Karpas-422 (cell line): ENCODE data around the gene RABGAP1L. TPM values are rescaled to one million over a fixed set of nuclear protein-coding genes. Genes with fewer than 3 reads are reported as not detected.

Experiments
- DNase-seq: peaks from one replicate; pipeline ENCODE4 v3.0.0-alpha.2; 2015
- H2AFZ ChIP-seq: fragments of 200-600 bp; sonication (generic); 2 replicates; pipeline ENCODE4 v1.6.1; 2014; ENCODE audit warnings: antibody characterized with exemption, low read length, mixed read lengths
- H3K27ac ChIP-seq: fragments of 200-600 bp; sonication (generic); 2 replicates; pipeline ENCODE4 v1.5.1; 2014; ENCODE audit warnings: mild to moderate bottlenecking, low read length, moderate library complexity
- H3K27me3 ChIP-seq: fragments of 200-600 bp; sonication (generic); 2 replicates; pipeline ENCODE4 v1.6.1; 2014; ENCODE audit warnings: low read length, mixed read lengths
- H3K36me3 ChIP-seq: fragments of 200-600 bp; sonication (generic); 2 replicates; pipeline ENCODE4 v1.6.1; 2014; ENCODE audit warnings: low read length, mixed read lengths; ENCODE audit not compliant: insufficient read depth
- H3K4me1 ChIP-seq: fragments of 200-600 bp; sonication (generic); 2 replicates; pipeline ENCODE4 v1.6.1; 2014; ENCODE audit warnings: mild to moderate bottlenecking, low read length, mixed read lengths
- H3K4me2 ChIP-seq: fragments of 200-600 bp; sonication (generic); 2 replicates; pipeline ENCODE4 v1.6.1; 2014; ENCODE audit warnings: low read length, low read depth, mild to moderate bottlenecking; ENCODE audit not compliant: poor library complexity, severe bottlenecking
- H3K4me3 ChIP-seq: fragments of 200-600 bp; sonication (generic); 2 replicates; pipeline ENCODE4 v1.5.1; 2014; ENCODE audit warnings: mild to moderate bottlenecking, antibody characterized with exemption, low read length, mixed read lengths
- H3K79me2 ChIP-seq: fragments of 200-600 bp; sonication (generic); 2 replicates; pipeline ENCODE4 v1.6.1; 2014; ENCODE audit warnings: mild to moderate bottlenecking, low read length, mixed read lengths
- H3K9ac ChIP-seq: fragments of 200-600 bp; sonication (generic); 2 replicates; pipeline ENCODE4 v1.6.0; 2014; ENCODE audit warnings: low read length
- H3K9me2 ChIP-seq: fragments of 200-600 bp; sonication (generic), shearing (Covaris generic); replicated peaks from 2 replicates; pipeline ENCODE4 v1.6.0; 2014; ENCODE audit warnings: mild to moderate bottlenecking, low read length, moderate library complexity; ENCODE audit not compliant: insufficient read depth
- H3K9me3 ChIP-seq: fragments of 300-700, 200-600 bp; sonication (generic); 2 replicates; pipeline ENCODE4 v1.6.1; 2014; ENCODE audit warnings: low read length, mixed read lengths
- H4K20me1 ChIP-seq: fragments of 200-600 bp; sonication (generic); 2 replicates; pipeline ENCODE4 v1.6.1; 2014; ENCODE audit warnings: mild to moderate bottlenecking, antibody characterized with exemption, low read length, low read depth; ENCODE audit not compliant: insufficient read depth
- total RNA-seq: library from RNA; depleted of rRNA; stranded (reverse); fragments of >200 nt; shearing (Covaris generic); gene quantifications from 2 replicates; pipeline ENCODE4 v1.2.3, GENCODE V29; 2014; ENCODE audit warnings: low replicate concordance

RABGAP1L gene
- total RNA-seq, 1 experiment from 2014 or later = 28.9 TPM

DNA sequence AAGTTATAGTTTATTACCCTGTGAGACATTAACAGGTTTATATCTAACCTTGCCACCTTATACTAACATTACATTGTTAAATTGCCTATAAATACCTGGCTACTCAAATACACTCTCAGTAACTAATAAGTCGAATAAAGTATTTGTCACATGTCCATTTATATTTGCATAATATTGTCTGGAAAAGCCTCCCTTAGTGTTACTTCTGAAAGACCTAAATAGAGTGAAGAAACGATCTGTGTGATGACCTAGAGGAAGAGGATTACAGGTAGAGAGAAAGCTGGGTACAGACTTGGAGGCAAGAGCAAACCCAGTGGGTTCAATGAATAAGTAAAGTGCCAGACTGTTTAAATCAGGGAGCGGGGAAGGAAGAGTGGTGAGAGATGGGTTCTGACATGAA is 837.7 kb downstream of the RABGAP1L start:
- Histone ChIP-seq H3K79me2 (peaks cover 26% of the 10 kb centered on the region), H3K27me3 (no peaks in the 10 kb centered on the region), H3K36me3 (no peaks in the 10 kb centered on the region), H3K4me3 (no peak overlapping the region), H3K4me1 (peaks cover 23% of the 10 kb centered on the region), H3K9me2 (no peaks in the 10 kb centered on the region), H3K27ac (no peak overlapping the region), H4K20me1 (peaks cover 15% of the 10 kb centered on the region), H3K4me2 (no peak overlapping the region), H2AFZ (no peak overlapping the region), H3K9ac (no peak overlapping the region), H3K9me3 (no peaks in the 10 kb centered on the region)
- no peak for DNase-seq

DNA sequence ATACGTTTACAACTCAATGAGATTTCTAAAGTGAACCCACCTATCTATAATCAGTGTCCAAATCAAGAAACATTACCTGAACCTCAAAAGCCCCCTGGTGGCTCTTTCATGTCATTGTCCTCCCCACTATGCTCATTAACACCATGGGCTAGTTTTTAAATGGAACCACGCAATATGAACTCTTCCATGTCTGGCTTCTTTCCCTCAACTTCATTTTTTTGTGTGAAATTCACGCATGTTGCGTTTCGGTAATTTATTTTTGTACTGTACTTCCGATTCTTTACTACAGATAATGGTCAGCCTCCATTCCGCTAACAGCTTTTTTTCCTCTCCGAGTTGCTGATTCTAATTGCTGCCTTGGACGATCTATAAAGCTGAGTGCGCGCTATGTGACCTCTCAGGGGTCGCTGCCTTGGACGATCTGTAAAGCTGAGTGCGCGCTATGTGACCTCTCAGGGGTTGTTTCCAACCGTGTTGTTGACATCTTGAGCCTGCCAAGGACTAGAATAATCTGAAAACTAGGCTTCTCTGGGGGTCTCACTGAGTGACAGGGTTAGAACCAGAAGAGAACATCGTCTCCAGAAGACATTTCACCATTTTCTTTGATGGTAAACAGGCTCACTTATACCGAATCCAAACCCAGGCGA is 839.4 kb downstream of the RABGAP1L start:
- peaks cover 42% of the 10 kb centered on the region for H3K79me2 ChIP-seq
- H3K9ac ChIP-seq = peak overlapping the region; percentile 91
- no peaks in the 10 kb centered on the region for H3K9me3 ChIP-seq
- peaks cover 23% of the 10 kb centered on the region for H4K20me1 ChIP-seq
- H3K4me2 ChIP-seq = peak overlapping the region; percentile 92
- peak; percentile 92 for DNase-seq
- H3K4me3 ChIP-seq = peak overlapping the region; percentile 96
- no peaks in the 10 kb centered on the region for H3K27me3 ChIP-seq
- H3K9me2 ChIP-seq = no peaks in the 10 kb centered on the region
- H3K4me1 ChIP-seq = peaks cover 39% of the 10 kb centered on the region
- peak overlapping the region; percentile 30; the same call in 1 of the 2 replicates for H2AFZ ChIP-seq
- no peaks in the 10 kb centered on the region for H3K36me3 ChIP-seq
- peak overlapping the region; percentile 90 for H3K27ac ChIP-seq

DNA sequence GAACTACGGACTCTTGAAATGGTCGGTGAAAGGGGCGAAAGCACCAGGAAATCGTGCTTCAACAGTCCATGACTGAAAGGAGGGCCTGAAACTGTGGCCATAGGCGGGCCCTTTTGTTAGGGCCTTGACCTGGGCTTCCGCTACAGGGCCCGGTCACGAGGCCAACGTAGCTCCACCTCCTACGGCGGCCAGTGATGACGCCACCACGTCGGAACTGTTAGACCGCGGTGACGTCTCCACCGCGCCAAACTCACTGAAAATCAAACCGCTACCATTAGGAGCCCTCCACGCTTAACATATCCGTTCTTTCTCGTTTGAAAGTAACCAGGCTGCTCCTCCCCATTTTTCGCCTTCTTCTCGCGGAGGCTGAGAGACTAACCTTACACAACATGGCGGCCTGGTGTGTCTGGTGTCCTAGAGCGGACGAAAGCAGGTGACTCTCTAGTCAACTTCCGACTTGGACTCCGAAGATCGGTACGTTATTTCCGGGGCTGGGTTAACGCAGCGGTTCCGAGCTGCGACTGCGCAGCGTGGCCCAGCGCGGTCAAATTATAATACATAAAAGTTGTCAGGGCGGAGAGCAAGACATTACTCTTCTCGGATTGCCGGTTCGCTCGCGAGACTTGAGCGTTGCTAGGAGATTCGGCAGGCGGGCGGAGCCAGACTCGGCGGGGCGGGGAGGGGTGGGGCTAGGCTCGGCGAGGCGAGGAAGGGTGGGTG is 840.1 kb downstream of the RABGAP1L start:
- H3K27ac ChIP-seq = peak overlapping the region; percentile 90
- peak overlapping the region; percentile 96 for H3K4me3 ChIP-seq
- peak overlapping the region; percentile 94 for H3K9ac ChIP-seq
- H3K27me3 ChIP-seq = no peaks in the 10 kb centered on the region
- peak; percentile 99 for DNase-seq
- peak overlapping the region; percentile 68; the same call in 1 of the 2 replicates for H2AFZ ChIP-seq
- peaks cover 23% of the 10 kb centered on the region for H4K20me1 ChIP-seq
- H3K9me3 ChIP-seq = no peaks in the 10 kb centered on the region
- no peaks in the 10 kb centered on the region for H3K36me3 ChIP-seq
- peaks cover 49% of the 10 kb centered on the region for H3K79me2 ChIP-seq
- H3K4me1 ChIP-seq = peaks cover 43% of the 10 kb centered on the region
- no peaks in the 10 kb centered on the region for H3K9me2 ChIP-seq
- peak overlapping the region; percentile 92 for H3K4me2 ChIP-seq

DNA sequence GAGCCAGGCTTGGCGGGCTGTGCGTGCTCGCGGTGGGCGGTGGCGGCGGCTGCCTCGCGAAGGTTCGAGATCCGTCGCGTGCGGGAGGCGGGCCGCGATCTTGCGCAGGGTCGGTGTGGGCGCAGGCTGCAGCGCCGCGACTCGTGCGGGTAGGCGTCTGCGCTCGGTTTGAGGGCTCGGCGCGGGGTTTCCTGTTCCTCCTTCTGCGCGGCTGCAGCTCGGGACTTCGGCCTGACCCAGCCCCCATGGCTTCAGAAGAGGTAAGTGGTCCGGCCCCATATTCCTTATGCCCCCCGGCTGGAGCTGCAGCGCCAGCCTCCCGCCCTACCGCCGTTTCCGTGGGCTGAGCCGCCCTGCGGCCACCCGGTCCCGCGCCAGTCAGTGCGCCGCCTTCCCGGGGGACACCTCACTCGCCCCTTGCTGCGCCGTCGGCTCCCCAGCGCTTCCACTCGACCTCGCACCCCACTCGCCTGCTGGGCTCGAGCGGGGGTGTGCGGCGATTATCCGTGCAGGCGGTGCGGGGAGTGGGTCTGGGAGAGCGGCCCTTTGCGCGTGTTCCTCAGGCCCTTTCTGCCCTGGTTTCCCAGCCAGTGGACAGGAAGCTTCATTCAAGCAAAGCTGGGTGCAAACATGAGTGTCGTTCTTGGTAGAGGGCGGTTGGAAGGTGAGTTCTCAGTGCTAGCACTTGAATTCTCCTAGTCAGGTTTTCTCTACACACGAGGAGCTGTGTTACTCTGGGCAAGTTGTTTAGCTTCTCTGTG is 840.8 kb downstream of the RABGAP1L start, which contains the start of gene CACYBP:
Gene CACYBP (plus strand): TSS at position 12 of the 761 bp plus-strand sequence. CDS start 234 bp downstream, at position 246.
- Histone ChIP-seq H4K20me1 (peaks cover 24% of the 10 kb centered on the region), H3K79me2 (peaks cover 57% of the 10 kb centered on the region), H3K9me3 (no peaks in the 10 kb centered on the region), H3K9ac (peak within 1 kb of the TSS; percentile 94), H3K4me1 (peaks cover 43% of the 10 kb centered on the region), H3K4me3 (peak within 1 kb of the TSS; percentile 96), H3K9me2 (no peaks in the 10 kb centered on the region), H3K27me3 (no peaks in the 10 kb centered on the region), H2AFZ (peak within 1 kb of the TSS; percentile 68; the same call in 1 of the 2 replicates), H3K4me2 (peak within 1 kb of the TSS; percentile 92), H3K27ac (peak within 1 kb of the TSS; percentile 90), H3K36me3 (no peaks in the 10 kb centered on the region; the same call in 1 of the 2 replicates)
- no peak for DNase-seq

DNA sequence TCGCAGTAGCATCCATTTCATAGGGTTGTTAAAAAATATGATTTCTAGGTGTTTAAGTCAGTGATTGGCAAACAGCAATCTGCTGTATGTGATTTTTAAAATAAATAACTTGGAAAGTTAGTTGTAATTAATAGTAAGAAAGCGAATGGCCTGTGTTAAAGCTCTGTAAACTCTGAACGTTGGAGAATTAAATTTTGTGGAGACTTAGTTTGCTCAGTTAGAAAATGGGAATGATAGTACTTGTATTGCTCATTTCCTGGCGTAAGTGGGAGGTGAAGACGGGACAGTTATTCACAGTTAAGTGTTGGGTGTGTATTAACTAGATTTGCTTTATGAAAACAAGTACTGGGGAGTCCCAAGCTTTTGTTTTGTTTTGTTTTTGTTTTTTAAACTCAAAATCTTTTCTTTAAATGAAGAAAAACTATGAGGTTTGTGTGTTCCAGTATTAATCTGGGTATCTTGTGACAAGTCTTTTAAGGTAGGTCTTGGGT is 841.4 kb downstream of the RABGAP1L start:
- no peak for DNase-seq
- H3K4me1 ChIP-seq = peaks cover 43% of the 10 kb centered on the region
- no peak overlapping the region for H2AFZ ChIP-seq

DNA sequence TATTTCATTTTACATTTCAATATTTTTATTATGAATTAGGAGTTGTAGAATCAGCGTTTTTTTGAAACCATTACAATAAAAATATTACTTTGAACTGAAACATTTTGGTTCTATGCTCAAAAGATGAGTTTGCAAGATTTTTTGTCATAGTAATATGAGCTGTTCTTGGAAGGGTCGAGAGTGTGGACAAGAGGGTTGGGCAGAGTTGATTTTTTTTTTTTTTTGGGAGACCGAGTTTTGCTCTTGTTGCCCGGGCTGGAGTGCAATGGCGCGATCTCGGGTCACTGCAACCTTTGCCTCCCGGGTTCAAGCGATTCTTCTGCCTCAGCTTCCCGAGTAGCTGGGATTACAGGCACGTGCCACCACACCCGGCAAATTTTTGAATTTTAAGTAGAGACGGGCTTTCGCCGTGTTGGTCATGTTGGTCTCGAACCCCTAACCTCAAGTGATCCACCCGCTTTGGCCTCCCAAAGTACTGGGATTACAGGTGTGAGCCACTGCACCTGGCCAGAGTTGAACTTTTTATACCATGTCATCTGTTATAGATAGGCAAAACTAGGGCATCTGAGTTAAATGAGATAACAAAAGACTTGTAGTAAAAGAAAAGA is 843.7 kb downstream of the RABGAP1L start:
- Histone ChIP-seq H3K27ac (no peak overlapping the region), H3K9ac (no peak overlapping the region), H3K9me2 (no peaks in the 10 kb centered on the region), H3K79me2 (peaks cover 82% of the 10 kb centered on the region), H3K4me2 (no peak overlapping the region), H3K36me3 (peaks cover 21% of the 10 kb centered on the region), H2AFZ (no peak overlapping the region), H4K20me1 (peaks cover 26% of the 10 kb centered on the region), H3K9me3 (no peaks in the 10 kb centered on the region), H3K4me1 (peaks cover 39% of the 10 kb centered on the region), H3K4me3 (no peak overlapping the region), H3K27me3 (no peaks in the 10 kb centered on the region)
- no peak for DNase-seq

More for the DNA sequence above, 841.4 kb downstream of the RABGAP1L start:
- H3K27me3 ChIP-seq = no peaks in the 10 kb centered on the region
- no peaks in the 10 kb centered on the region for H3K9me3 ChIP-seq
- no peaks in the 10 kb centered on the region for H3K9me2 ChIP-seq
- peak overlapping the region; percentile 86 for H3K4me2 ChIP-seq
- H4K20me1 ChIP-seq = peaks cover 26% of the 10 kb centered on the region
- H3K79me2 ChIP-seq = peaks cover 63% of the 10 kb centered on the region
- H3K27ac ChIP-seq = peak overlapping the region; percentile 64
- peak overlapping the region; percentile 96 for H3K4me3 ChIP-seq
- peaks cover 3% of the 10 kb centered on the region; the same call in 1 of the 2 replicates for H3K36me3 ChIP-seq
- peak overlapping the region; percentile 94 for H3K9ac ChIP-seq

DNA sequence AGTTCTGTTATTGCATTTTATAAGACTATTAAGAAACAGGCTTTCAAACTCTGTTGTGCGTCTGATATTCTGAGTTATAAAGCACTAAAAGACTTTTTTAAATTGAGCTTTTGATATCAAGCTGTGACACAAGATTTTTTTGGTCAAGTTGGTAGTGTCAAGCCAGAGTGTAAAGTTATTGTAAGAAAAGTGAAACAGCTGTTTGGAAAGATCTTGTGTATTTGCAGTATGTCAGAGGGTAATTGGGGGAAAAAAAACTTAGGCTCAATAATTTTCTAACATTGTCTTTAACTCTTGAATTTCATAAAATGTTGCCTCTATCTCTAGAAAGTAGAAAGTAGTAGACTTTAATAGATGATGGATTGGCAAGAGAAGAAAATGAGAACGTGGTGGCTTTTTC is 844.2 kb downstream of the RABGAP1L start:
- Histone ChIP-seq H3K4me1 (peaks cover 35% of the 10 kb centered on the region), H3K4me3 (no peak overlapping the region), H3K79me2 (peaks cover 87% of the 10 kb centered on the region), H3K27me3 (no peaks in the 10 kb centered on the region), H3K36me3 (peaks cover 26% of the 10 kb centered on the region), H3K9ac (no peak overlapping the region), H2AFZ (no peak overlapping the region), H3K4me2 (no peak overlapping the region), H4K20me1 (peaks cover 26% of the 10 kb centered on the region), H3K9me3 (no peaks in the 10 kb centered on the region), H3K27ac (no peak overlapping the region), H3K9me2 (no peaks in the 10 kb centered on the region)
- no peak for DNase-seq
